Measurements from ENCODE around the gene CPZ. TPM values are rescaled to one million over a fixed set of nuclear protein-coding genes. Genes with fewer than 3 reads are reported as not detected.

CPZ gene
- total and polyA plus RNA-seq, 11 donors, result 0.13 to 4.8 (median 0.26) TPM; not detected in 2

DNA sequence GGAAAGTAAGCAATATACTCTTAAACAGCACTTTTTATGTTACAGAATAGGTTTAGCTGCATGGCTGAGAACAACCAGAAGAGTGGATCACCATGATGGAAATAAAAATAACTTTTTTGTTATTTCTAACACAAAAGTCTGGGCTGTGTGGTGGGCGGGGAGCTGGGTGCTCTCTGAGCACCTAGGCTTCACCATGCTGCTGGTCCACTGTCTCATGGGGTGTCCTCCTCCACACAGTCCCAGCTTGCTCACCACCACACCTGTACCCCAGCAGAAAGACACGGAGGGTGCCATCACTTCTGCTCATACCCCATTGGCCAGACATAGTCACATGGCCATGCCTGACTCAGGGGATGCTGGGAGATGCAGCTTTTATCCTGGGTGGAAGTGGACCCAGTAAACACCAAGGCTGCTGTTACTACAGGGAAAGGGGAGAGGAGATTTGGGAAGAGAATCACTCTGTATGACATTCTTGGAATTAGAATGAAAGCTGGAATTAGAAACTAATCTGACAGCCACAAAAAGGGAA, 45.0 kb downstream of the CPZ start:
- ATAC-seq (no peak), DNase-seq (peak in 3 of 5 donors; percentile 6 to 12 (median 8))
- no peak for TF ChIP-seq POLR2A (IDR thresholded peaks at IDR 0.05)
- TF ChIP-seq, protein P1, sequence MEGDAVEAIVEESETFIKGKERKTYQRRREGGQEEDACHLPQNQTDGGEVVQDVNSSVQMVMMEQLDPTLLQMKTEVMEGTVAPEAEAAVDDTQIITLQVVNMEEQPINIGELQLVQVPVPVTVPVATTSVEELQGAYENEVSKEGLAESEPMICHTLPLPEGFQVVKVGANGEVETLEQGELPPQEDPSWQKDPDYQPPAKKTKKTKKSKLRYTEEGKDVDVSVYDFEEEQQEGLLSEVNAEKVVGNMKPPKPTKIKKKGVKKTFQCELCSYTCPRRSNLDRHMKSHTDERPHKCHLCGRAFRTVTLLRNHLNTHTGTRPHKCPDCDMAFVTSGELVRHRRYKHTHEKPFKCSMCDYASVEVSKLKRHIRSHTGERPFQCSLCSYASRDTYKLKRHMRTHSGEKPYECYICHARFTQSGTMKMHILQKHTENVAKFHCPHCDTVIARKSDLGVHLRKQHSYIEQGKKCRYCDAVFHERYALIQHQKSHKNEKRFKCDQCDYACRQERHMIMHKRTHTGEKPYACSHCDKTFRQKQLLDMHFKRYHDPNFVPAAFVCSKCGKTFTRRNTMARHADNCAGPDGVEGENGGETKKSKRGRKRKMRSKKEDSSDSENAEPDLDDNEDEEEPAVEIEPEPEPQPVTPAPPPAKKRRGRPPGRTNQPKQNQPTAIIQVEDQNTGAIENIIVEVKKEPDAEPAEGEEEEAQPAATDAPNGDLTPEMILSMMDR (IDR thresholded peaks at IDR 0.05), result no peak
- no peaks in the 10 kb centered on the region for H3K9me3 ChIP-seq
- H3K4me1 ChIP-seq, result no peaks in the 10 kb centered on the region
- intact Hi-C loops (cut with DNase I), result no loop called here
- no peak overlapping the region for H3K27ac ChIP-seq
- no peaks in the 10 kb centered on the region for H3K36me3 ChIP-seq
- 67 to 75% (median 71%) methylated on average over 2 of the region's 2 CpGs for WGBS, 4 donors
- no peak overlapping the region for H3K4me3 ChIP-seq
- H3K27me3 ChIP-seq, result peaks cover 0 to 20% (median 0%) of the 10 kb centered on the region in 9 donors

DNA sequence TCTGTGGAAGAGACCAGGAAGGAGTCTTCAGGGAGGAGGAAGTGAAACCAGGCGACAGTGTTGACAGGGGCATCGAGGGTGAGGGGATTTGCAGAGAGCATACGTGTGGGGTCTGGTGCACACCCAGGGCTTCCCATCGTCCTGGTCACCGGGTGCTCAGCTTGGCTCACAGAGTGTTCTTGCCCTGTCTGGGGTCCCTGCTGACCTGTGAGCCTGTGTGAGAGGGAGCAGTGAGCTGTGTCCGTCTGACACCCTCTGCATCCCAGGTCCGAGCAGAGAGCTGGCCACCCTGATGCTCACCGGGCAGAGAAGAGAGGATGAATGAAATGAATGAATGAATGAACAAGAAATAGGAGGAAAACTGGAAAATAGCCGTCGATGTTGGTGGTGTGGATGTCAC, 46.5 kb downstream of the CPZ start:
- intact Hi-C loops (cut with DNase I), result no loop called here
- ATAC-seq, result no peak
- no peaks in the 10 kb centered on the region for H3K4me1 ChIP-seq
- no peak overlapping the region for H3K4me3 ChIP-seq
- no peak overlapping the region for H3K27ac ChIP-seq
- 50 to 60% (median 56%) methylated on average over 10 of the region's 10 CpGs for WGBS, 4 donors
- no peaks in the 10 kb centered on the region for H3K9me3 ChIP-seq
- peaks cover 0 to 21% (median 0%) of the 10 kb centered on the region in 9 donors for H3K27me3 ChIP-seq
- no peaks in the 10 kb centered on the region for H3K36me3 ChIP-seq
- DNase-seq, result peak in 3 of 5 donors; percentile 6 to 28 (median 6)
- TF ChIP-seq, protein P1 (IDR thresholded peaks at IDR 0.05), result no peak
- TF ChIP-seq POLR2A (IDR thresholded peaks at IDR 0.05), result no peak

DNA sequence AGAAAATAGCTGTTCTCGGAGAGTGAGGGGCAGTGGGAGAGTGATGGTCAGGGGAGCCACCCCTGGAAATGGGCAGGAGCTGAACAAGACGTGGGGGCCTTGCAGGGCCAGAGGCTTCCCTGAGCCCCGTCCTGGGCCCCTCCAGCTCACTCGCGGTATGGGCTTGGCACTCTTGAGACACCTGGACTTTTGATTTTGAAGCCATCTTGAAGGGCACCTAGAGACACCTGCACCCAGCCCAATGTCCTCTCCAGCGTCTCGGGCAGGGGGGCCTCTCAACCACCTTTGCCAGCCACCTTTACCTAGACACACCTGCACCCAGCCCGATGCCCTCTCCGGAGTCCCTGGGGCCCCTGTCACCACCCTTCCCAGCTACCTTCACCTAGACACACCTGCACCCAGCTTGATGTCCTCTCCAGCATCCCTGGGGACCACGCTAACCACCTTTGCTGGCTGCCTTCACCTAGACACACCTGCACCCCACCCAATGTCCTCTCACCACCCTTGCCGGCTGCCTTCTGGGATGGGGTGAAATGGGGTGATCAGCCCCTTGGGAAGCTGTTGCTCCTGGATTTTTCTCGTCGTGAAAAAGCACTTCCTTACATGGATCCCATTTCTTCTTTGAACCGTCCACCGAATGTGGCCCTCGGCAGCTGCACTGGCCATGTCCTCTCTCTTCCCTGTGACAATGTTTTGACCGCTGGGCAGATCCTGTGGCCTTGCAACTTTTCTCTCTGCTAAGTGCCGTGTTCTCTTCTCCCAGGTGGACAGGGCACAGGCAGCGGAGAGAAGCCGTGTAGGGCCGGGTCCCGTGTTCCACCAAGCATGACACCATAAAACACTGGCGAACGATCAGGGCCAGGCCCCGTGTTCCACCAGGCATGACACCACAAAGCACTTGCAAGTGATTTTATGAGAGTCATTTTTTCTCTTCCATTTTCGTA, 47.5 kb downstream of the CPZ start:
- ATAC-seq (no peak), DNase-seq (peak in 3 of 5 donors; percentile 4 to 44 (median 23))
- Histone ChIP-seq H3K4me3 (no peak overlapping the region), H3K27me3 (peaks cover 0 to 22% (median 0%) of the 10 kb centered on the region in 9 donors), H3K4me1 (no peaks in the 10 kb centered on the region), H3K9me3 (no peaks in the 10 kb centered on the region), H3K27ac (no peak overlapping the region), H3K36me3 (no peaks in the 10 kb centered on the region)
- intact Hi-C loops (cut with DNase I), result no loop called here
- TF ChIP-seq, protein P1 (IDR thresholded peaks at IDR 0.05), result no peak
- TF ChIP-seq POLR2A (IDR thresholded peaks at IDR 0.05), result no peak
- 81 to 86% (median 85%) methylated on average over 24 to 26 of the region's 26 CpGs for WGBS, 4 donors

- Histone ChIP-seq H3K27me3 (peaks cover 0 to 29% (median 0%) of the 10 kb centered on the region in 9 donors), H3K9me3 (no peaks in the 10 kb centered on the region), H3K4me1 (no peaks in the 10 kb centered on the region), H3K4me3 (no peak overlapping the region), H3K27ac (no peak overlapping the region), H3K36me3 (no peaks in the 10 kb centered on the region)
- ATAC-seq (no peak), DNase-seq (peak in 2 of 5 donors; percentile 5 to 22)
- TF ChIP-seq POLR2A (IDR thresholded peaks at IDR 0.05), result no peak
- TF ChIP-seq, protein P1 (IDR thresholded peaks at IDR 0.05), result no peak
- WGBS, 4 donors, result 88 to 90% (median 88%) methylated on average over 11 of the region's 11 CpGs
- intact Hi-C loops (cut with DNase I), result no loop called here
These were observed 48.3 kb downstream of the CPZ start for GRCh38 chr4:8640816-8641215.

All from heart left ventricle (tissue), 16 donors.